Stomach (tissue), 9 donors: ENCODE results near the gene MOV10L1. TPM values are rescaled to one million over a fixed set of nuclear protein-coding genes. Genes with fewer than 3 reads are reported as not detected.

Experiments used
- DNase-seq, 2 donors: peaks; one replicate each; pipeline versions ENCODE4 v3.0.0 to v3.0.0-alpha.2; 2013 to 2019
- H3K27ac ChIP-seq, 5 donors: fragments of 200-600 bp in 4 of 5; sonication (generic) in 4 of 5; one replicate each; pipeline ENCODE4 v1.5.1; 2013 to 2019; ENCODE audit warnings: mild to moderate bottlenecking in 1 of 5, moderate library complexity in 1 of 5
- H3K27me3 ChIP-seq, 3 donors: fragments of 200-600 bp; sonication (generic); one replicate each; pipeline ENCODE4 v1.5.1; 2017 to 2019; ENCODE audit warnings: mixed run types in 1 of 3
- H3K36me3 ChIP-seq, 4 donors: fragments of 200-600 bp; sonication (generic); 1 replicate in 3 of 4; 2 replicates in 1 of 4; pipeline ENCODE4 v1.5.1; 2016 to 2019
- H3K4me1 ChIP-seq, 4 donors: fragments of 200-600 bp; sonication (generic); one replicate each; pipeline ENCODE4 v1.5.1; 2016 to 2019
- H3K4me3 ChIP-seq, 4 donors: fragments of 200-600 bp; sonication (generic) in 3 of 4; one replicate each; pipeline ENCODE4 v1.5.1; 2016 to 2019; ENCODE audit warnings: mild to moderate bottlenecking in 1 of 4
- H3K9me3 ChIP-seq, 4 donors: fragments of 200-600 bp; sonication (generic); one replicate each; pipeline ENCODE4 v1.5.1; 2016 to 2019
- EP300 ChIP-seq: sonication (generic); formaldehyde crosslinking; IDR thresholded peaks from one replicate; pipeline ENCODE4 v1.6.1; 2017; ENCODE audit warnings: antibody characterized with exemption
- POLR2A ChIP-seq, 4 donors: fragments of 450-650 bp; IDR thresholded peaks; one replicate each; pipeline ENCODE4 v1.6.1; 2016; ENCODE audit warnings: antibody characterized with exemption in 4 of 4, control low read depth in 2 of 4, mild to moderate bottlenecking in 1 of 4, moderate library complexity in 1 of 4
- POLR2AphosphoS5 ChIP-seq, 3 donors: sonication (generic); formaldehyde crosslinking; IDR thresholded peaks; one replicate each; pipeline ENCODE4 v1.6.1; 2016; ENCODE audit warnings: antibody characterized with exemption in 3 of 3
- WGBS, 5 donors: extraction: QIAGEN DNeasy Blood & Tissue Kit in 3 of 5; methylation state at CpG; one replicate each; pipeline versions ENCODE4 v1.1.5 to v1.1.7; 2013 to 2018; 5-methylcytosine and 5-hydroxymethylcytosine counted together
- intact Hi-C: fragments of 100-400 bp; cut with DNase I; formaldehyde crosslinking; loops from one replicate; pipeline ENCODE4 v1.15.1; 2023; ENCODE audit warnings: low total_unique reads
- polyA plus RNA-seq, 3 donors: library from polyadenylated mRNA; stranded (reverse); fragments of 200-250 nt; gene quantifications; one replicate each; pipeline ENCODE4 v1.2.3, GENCODE V29; 2013
- total RNA-seq, 5 donors: library from RNA; depleted of rRNA; stranded (reverse); fragments of >200 nt; gene quantifications; one replicate each; pipeline versions ENCODE4 v1.1.0 to v1.2.3, GENCODE V29; 2014 to 2016
- TF ChIP-seq, protein P1 (sequence below), 7 experiments: fragments of 450-650 bp in 4 of 7; fragments of 200-600 bp in 3 of 7; sonication (generic) in 3 of 7; IDR thresholded peaks; one replicate each; pipeline ENCODE4 v1.5.1; 2016 to 2019; ENCODE audit warnings: antibody characterized with exemption in 7 of 7, control low read depth in 2 of 7, mild to moderate bottlenecking in 1 of 7
- donor health status: healthy with polysubstance abuse.
- donor health status: Bipolar disorder and iron deficiency.
- donor health status: healthy.

MOV10L1 gene
- total and polyA plus RNA-seq, 8 donors, result 0.12 to 2.8 (median 0.46) TPM; not detected in 3

DNA sequence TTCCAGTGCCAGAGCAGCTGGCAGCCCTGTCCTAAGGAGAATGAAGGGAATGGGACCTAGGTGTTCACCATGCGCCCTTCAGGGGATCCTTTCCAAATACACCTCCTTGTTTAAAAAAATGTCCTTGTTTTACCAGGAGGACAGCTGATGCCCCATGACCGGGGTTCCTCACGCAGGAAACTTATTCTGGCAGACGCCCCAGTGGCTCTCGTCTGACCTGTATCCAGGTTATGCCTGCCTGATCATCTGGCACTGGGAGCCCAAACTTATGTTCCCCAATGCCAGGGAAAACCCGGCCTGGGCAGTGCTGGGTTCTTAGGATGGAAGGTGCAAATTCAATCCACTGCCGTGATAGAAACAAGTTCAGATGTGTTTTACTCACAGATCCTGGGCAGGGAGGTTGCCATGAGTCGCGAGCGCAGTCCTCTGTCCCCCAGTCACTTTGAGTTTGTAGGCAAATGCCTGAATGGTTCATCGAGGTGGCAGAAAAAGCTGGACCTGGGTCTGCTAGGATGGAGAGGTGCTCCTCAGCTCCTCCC is 31.5 kb downstream of the MOV10L1 start:
- Histone ChIP-seq H3K27me3 (peaks cover 0 to 5% (median 0%) of the 10 kb centered on the region in 3 donors), H3K4me1 (peaks cover 0 to 18% (median 4%) of the 10 kb centered on the region in 4 donors), H3K4me3 (no peak overlapping the region), H3K36me3 (no peaks in the 10 kb centered on the region), H3K9me3 (peaks cover 5 to 10% (median 10%) of the 10 kb centered on the region in 4 donors), H3K27ac (no peak overlapping the region)
- TF ChIP-seq EP300 (no peak), POLR2AphosphoS5 (IDR thresholded peaks at IDR 0.05) (no peak), POLR2A (IDR thresholded peaks at IDR 0.05) (no peak)
- TF ChIP-seq, protein P1, sequence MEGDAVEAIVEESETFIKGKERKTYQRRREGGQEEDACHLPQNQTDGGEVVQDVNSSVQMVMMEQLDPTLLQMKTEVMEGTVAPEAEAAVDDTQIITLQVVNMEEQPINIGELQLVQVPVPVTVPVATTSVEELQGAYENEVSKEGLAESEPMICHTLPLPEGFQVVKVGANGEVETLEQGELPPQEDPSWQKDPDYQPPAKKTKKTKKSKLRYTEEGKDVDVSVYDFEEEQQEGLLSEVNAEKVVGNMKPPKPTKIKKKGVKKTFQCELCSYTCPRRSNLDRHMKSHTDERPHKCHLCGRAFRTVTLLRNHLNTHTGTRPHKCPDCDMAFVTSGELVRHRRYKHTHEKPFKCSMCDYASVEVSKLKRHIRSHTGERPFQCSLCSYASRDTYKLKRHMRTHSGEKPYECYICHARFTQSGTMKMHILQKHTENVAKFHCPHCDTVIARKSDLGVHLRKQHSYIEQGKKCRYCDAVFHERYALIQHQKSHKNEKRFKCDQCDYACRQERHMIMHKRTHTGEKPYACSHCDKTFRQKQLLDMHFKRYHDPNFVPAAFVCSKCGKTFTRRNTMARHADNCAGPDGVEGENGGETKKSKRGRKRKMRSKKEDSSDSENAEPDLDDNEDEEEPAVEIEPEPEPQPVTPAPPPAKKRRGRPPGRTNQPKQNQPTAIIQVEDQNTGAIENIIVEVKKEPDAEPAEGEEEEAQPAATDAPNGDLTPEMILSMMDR (IDR thresholded peaks at IDR 0.05), result no peak
- DNase-seq, result no peak
- WGBS, 5 donors, result 81 to 90% (median 81%) methylated on average over 11 of the region's 11 CpGs
- intact Hi-C loops, result no loop called here

- TF ChIP-seq POLR2AphosphoS5 (IDR thresholded peaks at IDR 0.05) (no peak), POLR2A (IDR thresholded peaks at IDR 0.05) (no peak), EP300 (no peak)
- TF ChIP-seq, protein P1 (IDR thresholded peaks at IDR 0.05), result no peak
- no peaks in the 10 kb centered on the region for H3K27me3 ChIP-seq
- H3K27ac ChIP-seq, result no peak overlapping the region
- intact Hi-C loops, result no loop called here
- no peak overlapping the region for H3K4me3 ChIP-seq
- H3K36me3 ChIP-seq, result no peaks in the 10 kb centered on the region
- peaks cover 0 to 18% (median 4%) of the 10 kb centered on the region in 4 donors for H3K4me1 ChIP-seq
- DNase-seq, result no peak
- 78 to 91% (median 82%) methylated on average over 4 of the region's 4 CpGs for WGBS, 5 donors
- peaks cover 5 to 10% (median 10%) of the 10 kb centered on the region in 4 donors for H3K9me3 ChIP-seq
Measured at GRCh38 chr22:50123119-50123518, 33.3 kb downstream of the MOV10L1 start.

GRCh38 chr22:50125029-50125428 is 35.2 kb downstream of the MOV10L1 start:
- TF ChIP-seq POLR2A (IDR thresholded peaks at IDR 0.05), result no peak
- TF ChIP-seq, protein P1 (IDR thresholded peaks at IDR 0.05), result no peak
- TF ChIP-seq EP300, result no peak
- TF ChIP-seq POLR2AphosphoS5 (IDR thresholded peaks at IDR 0.05), result no peak
- H3K36me3 ChIP-seq, result no peaks in the 10 kb centered on the region

DNA sequence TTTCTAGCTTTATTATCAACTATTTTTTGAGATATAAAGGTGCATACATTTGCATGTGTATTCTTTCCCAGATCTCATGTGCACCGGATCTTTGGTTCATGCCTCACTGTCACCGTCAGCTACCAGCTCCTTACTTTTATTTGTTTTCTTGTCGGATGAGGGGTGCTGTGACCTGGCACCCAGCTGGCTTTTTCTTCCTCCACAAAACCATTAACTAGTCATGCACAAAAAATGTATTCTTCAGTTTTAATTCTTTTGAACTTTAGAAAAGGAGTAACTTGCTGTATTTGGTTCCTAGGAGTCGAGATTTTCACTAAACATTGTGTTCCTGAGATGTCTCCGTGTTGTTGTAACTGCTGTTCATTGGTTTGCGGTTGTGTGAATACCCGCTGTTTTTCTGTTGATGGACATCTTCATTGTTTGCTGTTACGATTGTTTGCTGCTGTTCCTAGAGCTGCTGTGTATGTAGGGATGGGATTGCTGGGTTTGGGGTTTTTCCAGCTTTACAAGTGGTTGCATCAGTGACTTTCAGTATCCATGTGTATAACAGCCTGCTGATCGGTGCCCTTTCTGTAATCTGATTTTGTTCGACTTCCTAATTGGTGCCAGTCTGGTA is 39.4 kb downstream of the MOV10L1 start:
- DNase-seq, result no peak
- H3K27me3 ChIP-seq, result peaks cover 0 to 5% (median 0%) of the 10 kb centered on the region in 3 donors
- intact Hi-C loops, result no loop called here
- H3K4me1 ChIP-seq, result no peaks in the 10 kb centered on the region
- WGBS, 5 donors, result 66 to 77% (median 69%) methylated on average over 10 of the region's 10 CpGs
- H3K9me3 ChIP-seq, result peaks cover 0 to 5% (median 0%) of the 10 kb centered on the region in 4 donors
- H3K4me3 ChIP-seq, result no peak overlapping the region
- no peak for TF ChIP-seq EP300
- TF ChIP-seq POLR2A (IDR thresholded peaks at IDR 0.05), result no peak
- TF ChIP-seq POLR2AphosphoS5 (IDR thresholded peaks at IDR 0.05), result no peak
- TF ChIP-seq, protein P1 (IDR thresholded peaks at IDR 0.05), result no peak
- H3K36me3 ChIP-seq, result no peaks in the 10 kb centered on the region
- H3K27ac ChIP-seq, result no peak overlapping the region

More at GRCh38 chr22:50125029-50125428, 35.2 kb downstream of the MOV10L1 start:
- Histone ChIP-seq H3K4me3 (no peak overlapping the region), H3K27ac (no peak overlapping the region), H3K4me1 (peaks cover 0 to under 1% (median 0%) of the 10 kb centered on the region in 4 donors), H3K9me3 (peaks cover 5 to 10% (median 10%) of the 10 kb centered on the region in 4 donors), H3K27me3 (no peaks in the 10 kb centered on the region)
- no peak for DNase-seq
- WGBS, 5 donors, result 52 to 87% (median 85%) methylated on average over 4 to 9 of the region's 9 CpGs
- intact Hi-C loops, result no loop called here
